ENCODE results near the gene TMEM17. TPM values are rescaled to one million over a fixed set of nuclear protein-coding genes. Genes with fewer than 3 reads are reported as not detected.

Gene TMEM17
- total and polyA plus RNA-seq, 2 donors (not counting 3 experiments of a cell fraction or from before 2014, with no cell fraction given), result 0.91 to 2.0 TPM

- CTCF ChIA-PET, result interaction anchor here (1.2 kb wide), 1 partner anchor 16 kb away, joined by 4 read pairs; the partner anchor contains the start of gene TMEM17
- TF ChIP-seq FOS (IDR thresholded peaks at IDR 0.05; ENCODE audit: borderline replicate concordance, insufficient read depth, low read length) (no peak), MYC (IDR thresholded peaks at IDR 0.05; ENCODE audit: low read depth, low read length) (no peak), MAX (IDR thresholded peaks at IDR 0.05; ENCODE audit: insufficient read depth, insufficient read length) (no peak), EZH2 (IDR thresholded peaks at IDR 0.05; ENCODE audit: borderline replicate concordance, low read depth, low read length, severe bottlenecking) (no peak), POLR2AphosphoS5 (IDR thresholded peaks at IDR 0.05; ENCODE audit: insufficient read depth, low read depth, low read length) (no peak), GATA2 (IDR thresholded peaks at IDR 0.05; ENCODE audit: insufficient read depth, insufficient read length, low read depth, low read length) (no peak), JUN (IDR thresholded peaks at IDR 0.05; ENCODE audit: borderline replicate concordance, insufficient read depth, insufficient read length, low read depth) (no peak), POLR2A (IDR thresholded peaks at IDR 0.05; ENCODE audit: low read depth, low read length) (no peak)
- TF ChIP-seq, protein P1, sequence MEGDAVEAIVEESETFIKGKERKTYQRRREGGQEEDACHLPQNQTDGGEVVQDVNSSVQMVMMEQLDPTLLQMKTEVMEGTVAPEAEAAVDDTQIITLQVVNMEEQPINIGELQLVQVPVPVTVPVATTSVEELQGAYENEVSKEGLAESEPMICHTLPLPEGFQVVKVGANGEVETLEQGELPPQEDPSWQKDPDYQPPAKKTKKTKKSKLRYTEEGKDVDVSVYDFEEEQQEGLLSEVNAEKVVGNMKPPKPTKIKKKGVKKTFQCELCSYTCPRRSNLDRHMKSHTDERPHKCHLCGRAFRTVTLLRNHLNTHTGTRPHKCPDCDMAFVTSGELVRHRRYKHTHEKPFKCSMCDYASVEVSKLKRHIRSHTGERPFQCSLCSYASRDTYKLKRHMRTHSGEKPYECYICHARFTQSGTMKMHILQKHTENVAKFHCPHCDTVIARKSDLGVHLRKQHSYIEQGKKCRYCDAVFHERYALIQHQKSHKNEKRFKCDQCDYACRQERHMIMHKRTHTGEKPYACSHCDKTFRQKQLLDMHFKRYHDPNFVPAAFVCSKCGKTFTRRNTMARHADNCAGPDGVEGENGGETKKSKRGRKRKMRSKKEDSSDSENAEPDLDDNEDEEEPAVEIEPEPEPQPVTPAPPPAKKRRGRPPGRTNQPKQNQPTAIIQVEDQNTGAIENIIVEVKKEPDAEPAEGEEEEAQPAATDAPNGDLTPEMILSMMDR (IDR thresholded peaks at IDR 0.05; ENCODE audit: extremely low read depth in 1 of 2, insufficient read depth in 1 of 2, low read depth in 1 of 2, low read length in 2 of 2), result no peak
- intact Hi-C loops (cut with micrococcal nuclease), result loop anchor here (1.0 kb wide), 1 partner anchor 14 kb away; no protein-coding TSS in a partner anchor
Measured at GRCh38 chr2:62489702-62490101, 16.3 kb downstream of the TMEM17 start.

More at GRCh38 chr2:62489702-62490101, 16.3 kb downstream of the TMEM17 start:
- H3K9ac ChIP-seq (replicated peaks; ENCODE audit: extremely low read depth, insufficient read depth, low read length), result no peak overlapping the region
- H3K9me3 ChIP-seq (replicated peaks; ENCODE audit: control insufficient read depth, insufficient read depth, low read length), result no peaks in the 10 kb centered on the region
- no peak overlapping the region for H2AFZ ChIP-seq (ENCODE audit: low read depth, low read length)
- no peak overlapping the region for H3K4me2 ChIP-seq (ENCODE audit: insufficient read depth, low read length)
- POLR2A ChIA-PET, result no interaction called here
- no peak overlapping the region for H3K27ac ChIP-seq (ENCODE audit: insufficient read depth, low read depth, low read length)
- no TSS peak for BruUV-seq (replicated peaks)
- no peaks in the 10 kb centered on the region for H4K20me1 ChIP-seq (replicated peaks; ENCODE audit: control insufficient read depth, extremely low read depth, insufficient read depth, low read length)
- DNase-seq (ENCODE audit: low read depth, low spot score) (no peak), FAIRE-seq (no peak)
- H3K4me1 ChIP-seq (ENCODE audit: control insufficient read depth, extremely low read depth, insufficient read depth, low read length), result no peaks in the 10 kb centered on the region
- H3K4me3 ChIP-seq (replicated peaks in 1 of 3; ENCODE audit: insufficient read depth in 1 of 3, low read depth in 1 of 3, low read length in 3 of 3), result no peak overlapping the region
- no peaks in the 10 kb centered on the region for H3K36me3 ChIP-seq (ENCODE audit: control insufficient read depth in 2 of 2, extremely low read depth in 1 of 2, insufficient read depth in 2 of 2, low read length in 2 of 2)
- no peaks in the 10 kb centered on the region for H3K27me3 ChIP-seq (ENCODE audit: control insufficient read depth in 2 of 2, insufficient read depth in 2 of 2, low read length in 2 of 2)
- no peaks in the 10 kb centered on the region for H3K9me1 ChIP-seq (replicated peaks; ENCODE audit: control insufficient read depth, extremely low read depth, insufficient read depth, low read length)
- dilution Hi-C loops (cut with MboI; ENCODE audit: extremely low pct_ligation_motif_present, low sequenced_read_pairs), result no loop called here
- H3K79me2 ChIP-seq (ENCODE audit: control insufficient read depth, insufficient read depth, low read length), result no peaks in the 10 kb centered on the region
